GM19455 (cell line): Measurements from ENCODE around the gene NSMCE1.

Source experiments
- ATAC-seq: cut with Tn5 transposase; IDR thresholded peaks from one replicate; pipeline ENCODE4 v1.9.1; 2021; ENCODE audit not compliant: unreplicated experiment

The NSMCE1 gene

GRCh38 chr16:27268376-27269299 is at the start of gene NSMCE1:
Gene NSMCE1, minus strand, starts transcription at chr16:27268772. Its CDS starts 11,202 bp downstream, at chr16:27257570.
- peak; percentile 96 for ATAC-seq

GRCh38 chr16:27317738-27318391 is 49.3 kb upstream of the NSMCE1 start:
- no peak for ATAC-seq

- no peak for ATAC-seq
These were observed 48.7 kb upstream of the NSMCE1 start for GRCh38 chr16:27317320-27317719.

GRCh38 chr16:27316038-27316680 is 47.6 kb upstream of the NSMCE1 start:
- ATAC-seq = no peak

- ATAC-seq = no peak
These were observed 46.9 kb upstream of the NSMCE1 start for GRCh38 chr16:27315333-27316037.

- ATAC-seq = no peak
These were observed 46.4 kb upstream of the NSMCE1 start for GRCh38 chr16:27314986-27315332.

- peak; percentile 13 for ATAC-seq
These were observed 45.7 kb upstream of the NSMCE1 start for GRCh38 chr16:27314161-27314723.

GRCh38 chr16:27313422-27314160 is 45.0 kb upstream of the NSMCE1 start, which contains the start of gene IL4R:
Gene IL4R, plus strand, starts transcription at chr16:27313974. Its CDS starts 26,230 bp downstream, at chr16:27340204.
- peak; percentile 54 for ATAC-seq

GRCh38 chr16:27312580-27313421 is 44.2 kb upstream of the NSMCE1 start:
- no peak for ATAC-seq

GRCh38 chr16:27311897-27312303 is 43.3 kb upstream of the NSMCE1 start:
- no peak for ATAC-seq

- no peak for ATAC-seq
These were observed 42.9 kb upstream of the NSMCE1 start for GRCh38 chr16:27311448-27311830.

- no peak for ATAC-seq
These were observed 42.2 kb upstream of the NSMCE1 start for GRCh38 chr16:27310576-27311447.

GRCh38 chr16:27308792-27309191 is 40.2 kb upstream of the NSMCE1 start:
- ATAC-seq = no peak

- no peak for ATAC-seq
These were observed 37.4 kb upstream of the NSMCE1 start for GRCh38 chr16:27305839-27306442.

- ATAC-seq = no peak
These were observed 36.5 kb upstream of the NSMCE1 start for GRCh38 chr16:27304881-27305745.

- no peak for ATAC-seq
These were observed 35.5 kb upstream of the NSMCE1 start for GRCh38 chr16:27304102-27304501.
